Trophoblast cell (in vitro differentiated cells and primary cell): ENCODE data around the gene FBXO42.

Source experiments
- DNase-seq, 2 donors: peaks; one replicate each; pipeline ENCODE4 v3.0.0-alpha.2; 2016
- H2AFZ ChIP-seq: 2 replicates; pipeline ENCODE4 v1.6.1; 2013; ENCODE audit warnings: low read length, moderate library complexity, mild to moderate bottlenecking; ENCODE audit not compliant: insufficient read depth, poor library complexity
- H2AK5ac ChIP-seq: 2 replicates; pipeline ENCODE4 v1.6.1; 2013; ENCODE audit warnings: mild to moderate bottlenecking, low read length
- H2BK120ac ChIP-seq: 2 replicates; pipeline ENCODE4 v1.6.1; 2013; ENCODE audit warnings: low read length, mild to moderate bottlenecking, moderate library complexity; ENCODE audit not compliant: insufficient read depth, poor library complexity
- H2BK12ac ChIP-seq: 2 replicates; pipeline ENCODE4 v1.6.1; 2013; ENCODE audit warnings: mild to moderate bottlenecking, low read length, moderate library complexity
- H2BK5ac ChIP-seq: 2 replicates; pipeline ENCODE4 v1.6.1; 2013; ENCODE audit warnings: low read length, low read depth, moderate library complexity, mild to moderate bottlenecking; ENCODE audit not compliant: poor library complexity
- H3K14ac ChIP-seq: 2 replicates; pipeline ENCODE4 v1.6.1; 2013; ENCODE audit warnings: mild to moderate bottlenecking, low read length
- H3K18ac ChIP-seq: 2 replicates; pipeline ENCODE4 v1.6.1; 2013; ENCODE audit warnings: mild to moderate bottlenecking, low read length
- H3K23ac ChIP-seq: 2 replicates; pipeline ENCODE4 v1.6.1; 2013; ENCODE audit warnings: low read length
- H3K27ac ChIP-seq: 2 replicates; pipeline ENCODE4 v1.5.1; 2013; ENCODE audit warnings: low read depth, mild to moderate bottlenecking, inconsistent platforms, low read length, moderate library complexity
- H3K27me3 ChIP-seq: 2 replicates; pipeline ENCODE4 v1.6.1; 2013; ENCODE audit warnings: inconsistent platforms, mild to moderate bottlenecking, low read length, moderate library complexity; ENCODE audit not compliant: insufficient read depth
- H3K36me3 ChIP-seq, 2 experiments: 1 replicate in 1 of 2; 2 replicates in 1 of 2; pipeline ENCODE4 v1.6.1; 2013; ENCODE audit warnings: low read length in 2 of 2, mild to moderate bottlenecking in 2 of 2, moderate library complexity in 1 of 2; ENCODE audit not compliant: insufficient read depth in 2 of 2, control insufficient read depth in 1 of 2
- H3K4ac ChIP-seq: 2 replicates; pipeline ENCODE4 v1.6.1; 2013; ENCODE audit warnings: low read depth, mild to moderate bottlenecking, low read length, moderate library complexity
- H3K4me1 ChIP-seq, 2 experiments: 1 replicate in 1 of 2; 2 replicates in 1 of 2; pipeline ENCODE4 v1.6.1; 2013; ENCODE audit warnings: low read length in 2 of 2, mild to moderate bottlenecking in 2 of 2, moderate library complexity in 1 of 2; ENCODE audit not compliant: insufficient read depth in 2 of 2, control insufficient read depth in 1 of 2
- H3K4me2 ChIP-seq: 2 replicates; pipeline ENCODE4 v1.6.1; 2013; ENCODE audit warnings: inconsistent platforms, mild to moderate bottlenecking, low read length, moderate library complexity
- H3K4me3 ChIP-seq: 2 replicates; pipeline ENCODE4 v1.5.1; 2013; ENCODE audit warnings: mild to moderate bottlenecking, low read depth, low read length, inconsistent platforms
- H3K79me1 ChIP-seq: one replicate; pipeline ENCODE4 v1.6.1; 2013; ENCODE audit warnings: low read length
- H3K79me2 ChIP-seq: 2 replicates; pipeline ENCODE4 v1.6.1; 2013; ENCODE audit warnings: low read length, mild to moderate bottlenecking; ENCODE audit not compliant: control insufficient read depth, insufficient read depth, poor library complexity
- H3K9ac ChIP-seq: 2 replicates; pipeline ENCODE4 v1.6.1; 2013; ENCODE audit warnings: mild to moderate bottlenecking, low read length
- H3K9me3 ChIP-seq: 2 replicates; pipeline ENCODE4 v1.6.1; 2013; ENCODE audit warnings: low read depth, mild to moderate bottlenecking, control low read depth, inconsistent platforms, low read length; ENCODE audit not compliant: insufficient read depth
- H4K12ac ChIP-seq: 2 replicates; pipeline ENCODE4 v1.6.1; 2013; ENCODE audit warnings: low read depth, mild to moderate bottlenecking, low read length, moderate library complexity
- H4K8ac ChIP-seq: 2 replicates; pipeline ENCODE4 v1.6.1; 2013; ENCODE audit warnings: low read depth, mild to moderate bottlenecking, low read length, moderate library complexity
- H4K91ac ChIP-seq: one replicate; pipeline ENCODE4 v1.6.1; 2013; ENCODE audit warnings: low read depth, mild to moderate bottlenecking, low read length, moderate library complexity
- WGBS: extraction: QIAGEN DNeasy Blood & Tissue Kit; methylation state at CpG from one replicate; pipeline ENCODE4 v1.1.7; 2013; ENCODE audit warnings: missing lambda C conversion rate; ENCODE audit not compliant: insufficient read length, insufficient coverage; ENCODE audit errors: extremely low coverage; 5-methylcytosine and 5-hydroxymethylcytosine counted together

The FBXO42 gene

DNA sequence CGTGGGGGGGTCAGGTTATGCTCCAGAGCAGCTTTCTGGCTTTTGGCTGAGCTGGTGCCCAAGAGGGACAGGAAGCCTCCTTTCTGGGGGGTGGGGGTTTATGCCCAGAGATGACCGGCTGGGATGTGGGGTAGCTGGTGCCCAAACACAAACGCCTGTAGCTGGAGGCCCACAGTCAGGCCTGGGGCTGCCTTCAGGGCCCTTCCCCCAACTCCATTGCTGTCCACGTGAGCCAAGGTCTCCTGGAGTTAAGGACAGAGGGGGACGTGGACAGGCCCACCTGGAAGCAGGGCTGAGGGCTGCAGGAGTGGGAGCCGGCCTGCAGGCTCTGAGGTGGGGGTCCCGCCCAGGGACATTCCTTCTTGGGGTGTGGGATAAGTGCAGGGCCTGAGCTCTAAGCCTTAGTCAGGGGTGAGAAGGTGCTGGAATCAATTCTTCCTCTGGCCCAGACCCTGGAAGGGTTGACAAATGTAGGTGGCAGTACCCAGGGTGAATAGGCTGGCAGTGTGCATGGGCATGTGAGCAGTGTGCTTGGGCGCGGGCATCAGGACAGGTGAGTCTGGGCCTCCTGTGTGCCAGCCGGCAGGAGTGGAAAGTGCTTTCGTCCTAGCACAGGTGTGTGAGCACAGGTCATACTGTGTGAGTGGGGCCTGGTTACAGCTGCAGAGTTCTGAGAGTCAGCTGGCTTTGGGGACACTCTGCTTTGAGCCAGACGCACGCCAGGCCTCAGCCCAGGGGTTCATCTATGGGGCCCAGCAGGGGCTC is 122.1 kb downstream of the FBXO42 start:
- Histone ChIP-seq H2BK5ac (no peak overlapping the region), H4K8ac (no peak overlapping the region), H2BK120ac (no peak overlapping the region), H3K27me3 (peaks cover 31% of the 10 kb centered on the region), H3K4ac (no peak overlapping the region), H3K27ac (no peak overlapping the region), H3K79me1 (no peaks in the 10 kb centered on the region), H3K36me3 (peaks cover 0 to 2% of the 10 kb centered on the region in 2 experiments), H2AK5ac (no peak overlapping the region), H4K91ac (no peak overlapping the region), H2BK12ac (no peak overlapping the region), H3K4me3 (no peak overlapping the region), H3K4me2 (no peak overlapping the region), H3K79me2 (no peaks in the 10 kb centered on the region), H3K23ac (no peak overlapping the region), H2AFZ (no peak overlapping the region), H3K9me3 (peaks cover 11% of the 10 kb centered on the region), H3K9ac (no peak overlapping the region), H3K4me1 (peaks cover 0 to 5% of the 10 kb centered on the region in 2 experiments), H3K18ac (no peak overlapping the region), H4K12ac (no peak overlapping the region), H3K14ac (no peak overlapping the region)
- WGBS, result no CpG with 5 or more reads among the region's 13 CpGs
- DNase-seq, result no peak

DNA sequence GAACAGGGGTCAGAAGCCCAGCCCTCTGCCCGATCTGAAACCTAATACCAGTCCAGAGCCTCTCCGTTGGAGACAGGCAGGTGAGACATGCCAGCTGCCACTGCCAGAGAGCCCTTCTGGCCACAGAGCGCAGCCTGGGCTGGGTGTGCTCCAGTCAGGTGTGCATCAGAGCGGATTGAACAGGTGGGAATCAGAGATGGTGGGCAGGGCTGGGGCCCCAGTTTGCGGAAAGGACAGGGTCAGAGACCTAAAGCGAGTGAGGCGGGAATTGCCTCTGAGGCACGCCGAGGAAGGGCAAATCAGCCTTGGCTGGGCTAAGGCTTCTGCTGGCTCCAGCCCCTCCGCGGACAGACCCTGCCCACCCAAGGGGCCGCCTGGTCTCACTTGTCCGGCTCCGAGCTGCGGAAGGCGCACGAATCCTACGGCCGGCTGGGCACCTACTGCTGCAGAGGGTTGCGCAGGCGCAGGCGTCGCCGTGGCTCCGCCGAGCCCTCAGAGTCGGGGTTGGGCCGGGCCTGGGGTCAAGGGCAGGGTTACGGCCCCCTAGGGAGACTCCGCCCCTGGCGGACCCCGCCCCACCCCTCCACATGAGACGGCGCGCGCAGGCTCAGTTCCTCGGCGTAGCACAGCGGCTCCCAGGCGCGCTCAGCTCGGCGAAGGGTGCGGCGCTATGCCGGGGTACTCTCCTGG is 125.6 kb downstream of the FBXO42 start:
- no peak overlapping the region for H2BK12ac ChIP-seq
- H3K4me3 ChIP-seq, result peak overlapping the region; percentile 61
- no peaks in the 10 kb centered on the region for H3K79me1 ChIP-seq
- no peak overlapping the region for H3K23ac ChIP-seq
- no peaks in the 10 kb centered on the region for H3K79me2 ChIP-seq
- peak overlapping the region; percentile 57 for H4K8ac ChIP-seq
- DNase-seq, result peak; percentile 65 to 71
- no peak overlapping the region for H3K4ac ChIP-seq
- peaks cover 0 to 5% of the 10 kb centered on the region in 2 experiments for H3K4me1 ChIP-seq
- H2BK5ac ChIP-seq, result no peak overlapping the region
- H3K9ac ChIP-seq, result peak overlapping the region; percentile 11
- no peak overlapping the region for H4K12ac ChIP-seq
- no peak overlapping the region for H3K18ac ChIP-seq
- H3K27me3 ChIP-seq, result peaks cover 31% of the 10 kb centered on the region
- H2AFZ ChIP-seq, result peak overlapping the region; percentile 77
- no peak overlapping the region for H4K91ac ChIP-seq
- peaks cover 11% of the 10 kb centered on the region for H3K9me3 ChIP-seq
- no CpG with 5 or more reads among the region's 46 CpGs for WGBS
- no peak overlapping the region for H2BK120ac ChIP-seq
- H3K27ac ChIP-seq, result no peak overlapping the region
- peak overlapping the region; percentile 88 for H3K4me2 ChIP-seq
- H3K36me3 ChIP-seq, result peaks cover 0 to 2% of the 10 kb centered on the region in 2 experiments
- H2AK5ac ChIP-seq, result no peak overlapping the region
- no peak overlapping the region for H3K14ac ChIP-seq

DNA sequence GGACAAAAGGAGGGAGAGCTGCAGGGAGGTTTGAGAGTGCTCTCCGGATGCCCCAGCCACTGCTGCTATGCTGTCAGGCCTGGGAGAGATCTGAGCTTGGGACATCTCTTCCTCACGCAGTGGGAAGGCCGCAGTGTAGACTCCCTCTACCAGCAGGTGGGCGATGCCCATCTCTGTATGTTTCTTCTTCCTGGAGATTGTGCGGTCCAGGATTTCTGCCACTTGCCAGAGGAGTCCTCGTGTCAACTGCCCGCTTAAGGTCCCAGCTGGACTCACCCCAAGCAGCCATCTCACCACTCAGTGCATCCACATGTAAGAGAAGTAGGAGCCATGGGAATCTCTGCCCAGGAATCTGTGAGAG is 126.2 kb downstream of the FBXO42 start:
- H2BK5ac ChIP-seq, result no peak overlapping the region
- H3K27ac ChIP-seq, result no peak overlapping the region
- WGBS, result no CpG with 5 or more reads among the region's 7 CpGs
- H4K91ac ChIP-seq, result no peak overlapping the region
- no peak overlapping the region for H2BK12ac ChIP-seq
- no peak overlapping the region for H4K8ac ChIP-seq
- no peaks in the 10 kb centered on the region for H3K79me1 ChIP-seq
- no peak overlapping the region for H3K4me2 ChIP-seq
- no peak overlapping the region for H3K4me3 ChIP-seq
- H3K4ac ChIP-seq, result no peak overlapping the region
- peaks cover 11% of the 10 kb centered on the region for H3K9me3 ChIP-seq
- peaks cover 0 to 5% of the 10 kb centered on the region in 2 experiments for H3K4me1 ChIP-seq
- no peak overlapping the region for H3K14ac ChIP-seq
- H2AFZ ChIP-seq, result no peak overlapping the region
- no peaks in the 10 kb centered on the region for H3K79me2 ChIP-seq
- H3K18ac ChIP-seq, result no peak overlapping the region
- no peak overlapping the region for H3K23ac ChIP-seq
- no peak overlapping the region for H2AK5ac ChIP-seq
- no peak for DNase-seq
- H3K27me3 ChIP-seq, result peaks cover 31% of the 10 kb centered on the region
- H3K9ac ChIP-seq, result no peak overlapping the region
- no peaks in the 10 kb centered on the region for H3K36me3 ChIP-seq
- H4K12ac ChIP-seq, result no peak overlapping the region
- no peak overlapping the region for H2BK120ac ChIP-seq

DNA sequence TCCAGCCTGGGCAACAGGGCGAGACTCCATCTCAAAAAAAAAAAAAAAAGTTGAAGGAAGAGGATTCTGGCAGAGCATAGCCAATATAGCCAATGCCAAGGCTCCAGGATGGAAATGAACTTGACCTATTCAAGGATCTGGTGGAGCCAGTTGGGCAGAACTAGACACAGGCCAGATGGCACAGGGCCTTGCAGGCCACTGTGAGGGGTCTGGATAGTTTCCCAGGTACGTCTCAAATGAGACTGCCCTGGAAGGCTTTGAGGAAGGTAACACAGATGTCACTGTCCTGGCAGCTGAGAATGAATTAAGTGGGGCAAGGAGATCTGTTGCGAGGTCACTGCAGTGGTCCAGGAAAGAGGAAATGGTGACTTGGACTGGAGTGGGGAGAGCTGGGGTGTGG is 127.8 kb downstream of the FBXO42 start:
- no peak overlapping the region for H3K18ac ChIP-seq
- H3K4ac ChIP-seq, result no peak overlapping the region
- no peak for DNase-seq
- H3K79me2 ChIP-seq, result no peaks in the 10 kb centered on the region
- no peak overlapping the region for H3K27ac ChIP-seq
- H2BK120ac ChIP-seq, result no peak overlapping the region
- WGBS, result no CpG with 5 or more reads among the region's 3 CpGs
- H4K12ac ChIP-seq, result no peak overlapping the region
- no peak overlapping the region for H4K91ac ChIP-seq
- no peak overlapping the region for H3K14ac ChIP-seq
- H3K36me3 ChIP-seq, result no peaks in the 10 kb centered on the region
- no peak overlapping the region for H2AFZ ChIP-seq
- no peak overlapping the region for H2AK5ac ChIP-seq
- peaks cover 31% of the 10 kb centered on the region for H3K27me3 ChIP-seq
- no peak overlapping the region for H3K23ac ChIP-seq
- peaks cover 10% of the 10 kb centered on the region for H3K9me3 ChIP-seq
- peaks cover 0 to 5% of the 10 kb centered on the region in 2 experiments for H3K4me1 ChIP-seq
- H2BK12ac ChIP-seq, result no peak overlapping the region
- no peak overlapping the region for H4K8ac ChIP-seq
- no peak overlapping the region for H2BK5ac ChIP-seq
- H3K4me3 ChIP-seq, result no peak overlapping the region
- no peaks in the 10 kb centered on the region for H3K79me1 ChIP-seq
- no peak overlapping the region for H3K9ac ChIP-seq
- H3K4me2 ChIP-seq, result no peak overlapping the region
